GM18867 (cell line): ENCODE results near the gene TMTC1.
"Not testable (repeated sequence)": the region's sequence is repeated elsewhere in the genome, so short reads cannot be mapped to it uniquely, and the experiment has no call there.

Experiments
- ATAC-seq: cut with Tn5 transposase; IDR thresholded peaks from one replicate; pipeline ENCODE4 v1.9.1; 2021; ENCODE audit warnings: mild to moderate bottlenecking, moderate library complexity; ENCODE audit not compliant: unreplicated experiment

Gene TMTC1

GRCh38 chr12:29580971-29581370, 202.8 kb downstream of the TMTC1 start:
- ATAC-seq = no peak

- ATAC-seq = no peak
Measured at GRCh38 chr12:29578731-29579130, 205.0 kb downstream of the TMTC1 start.

- no peak for ATAC-seq
Measured at GRCh38 chr12:29578070-29578469, 205.7 kb downstream of the TMTC1 start.

- no peak for ATAC-seq
Measured at GRCh38 chr12:29574500-29574899, 209.2 kb downstream of the TMTC1 start.

- ATAC-seq = no peak
Measured at GRCh38 chr12:29572938-29573337, 210.8 kb downstream of the TMTC1 start.

GRCh38 chr12:29572464-29572863, 211.3 kb downstream of the TMTC1 start:
- no peak for ATAC-seq

- ATAC-seq = no peak
Measured at GRCh38 chr12:29569132-29569757, 214.5 kb downstream of the TMTC1 start.

- ATAC-seq = no peak
Measured at GRCh38 chr12:29566441-29566840, 217.3 kb downstream of the TMTC1 start.

GRCh38 chr12:29565727-29566126, 218.0 kb downstream of the TMTC1 start:
- no peak for ATAC-seq

- ATAC-seq = no peak
Measured at GRCh38 chr12:29564925-29565324, 218.8 kb downstream of the TMTC1 start.

GRCh38 chr12:29563636-29564035, 220.1 kb downstream of the TMTC1 start:
- ATAC-seq = peak; percentile 77

- no peak for ATAC-seq
Measured at GRCh38 chr12:29563071-29563470, 220.7 kb downstream of the TMTC1 start.

GRCh38 chr12:29562110-29562804, 221.5 kb downstream of the TMTC1 start:
- no peak for ATAC-seq

GRCh38 chr12:29561664-29562071, 222.1 kb downstream of the TMTC1 start:
- ATAC-seq = no peak

- ATAC-seq = peak; percentile 53
Measured at GRCh38 chr12:29559198-29559597, 224.5 kb downstream of the TMTC1 start.

- no peak for ATAC-seq
Measured at GRCh38 chr12:29556363-29556762, 227.4 kb downstream of the TMTC1 start.

- ATAC-seq = not testable (repeated sequence)
Measured at GRCh38 chr12:29555451-29555850, 228.3 kb downstream of the TMTC1 start.

GRCh38 chr12:29552994-29553748, 230.6 kb downstream of the TMTC1 start:
- no peak for ATAC-seq

GRCh38 chr12:29552324-29552927, 231.3 kb downstream of the TMTC1 start:
- peak; percentile 93 for ATAC-seq

- no peak for ATAC-seq
Measured at GRCh38 chr12:29551812-29552211, 231.9 kb downstream of the TMTC1 start.

- no peak for ATAC-seq
Measured at GRCh38 chr12:29547864-29548263, 235.9 kb downstream of the TMTC1 start.
